Measurements from ENCODE around the gene PGBD1.
A peak's percentile ranks its signal among the peaks of the same experiment; 100 is the strongest.

- TF ChIP-seq POLR2A (IDR thresholded peaks at IDR 0.05): no peak
- no peak for TF ChIP-seq CTCF (IDR thresholded peaks at IDR 0.05)
- TF ChIP-seq POLR2AphosphoS5 (IDR thresholded peaks at IDR 0.05): peak in 1 of 4 donors; percentile 19
- no peak for TF ChIP-seq EP300 (IDR thresholded peaks at IDR 0.05)
Observed at GRCh38 chr6:28337121-28337520, 55.7 kb downstream of the PGBD1 start.

Measured in sigmoid colon (tissue), 4 donors.